ENCODE results near the gene ACTN4.

GRCh38 chr19:38737921-38738737, 90.7 kb downstream of the ACTN4 start:
- TF ChIP-seq CTCF (IDR thresholded peaks at IDR 0.05) (no peak), POLR2A (IDR thresholded peaks at IDR 0.05) (no peak)
